ENCODE results near the gene EIF3L.
A peak's percentile ranks its signal among the peaks of the same experiment; 100 is the strongest.
"Not testable (repeated sequence)": the region's sequence is repeated elsewhere in the genome, so short reads cannot be mapped to it uniquely, and the experiment has no call there.

EIF3L gene

GRCh38 chr22:37849089-37849751 lies at the start of gene EIF3L:
Gene EIF3L, plus strand, starts transcription at chr22:37849419. Its CDS starts 31 bp downstream, at chr22:37849450.
- no peak for DNase-seq (ENCODE audit: low read depth, low spot score)
- CTCF ChIA-PET, result interaction anchor here (0.6 to 12.0 kb wide), 6 partner anchors 11 to 243 kb away, joined by 3 to 151 read pairs (median 4); no protein-coding TSS in a partner anchor
- POLR2A ChIA-PET, result interaction anchor here (0.5 kb wide), 1 partner anchor 71 kb away, joined by 4 read pairs; no protein-coding TSS in a partner anchor
- TF ChIP-seq CTCF (IDR thresholded peaks at IDR 0.05; ENCODE audit: insufficient read depth, low read length, missing control alignments), result no peak
- peak within 1 kb of the TSS; percentile 82 for H3K4me3 ChIP-seq (ENCODE audit: low read depth, low read length)

GRCh38 chr22:37799979-37800378 lies 49.2 kb upstream of the EIF3L start:
- POLR2A ChIA-PET; DNase-seq (ENCODE audit: low read depth, low spot score); H3K4me3 ChIP-seq (ENCODE audit: low read depth, low read length): not testable (repeated sequence)
- CTCF ChIA-PET, result interaction anchor here (1.2 kb wide), 1 partner anchor 119 kb away, joined by 3 read pairs; no protein-coding TSS in a partner anchor

- POLR2A ChIA-PET, result interaction anchor here (0.6 kb wide), 1 partner anchor 24 kb away, joined by 3 read pairs; no protein-coding TSS in a partner anchor
- peak overlapping the region; percentile 61 for H3K4me3 ChIP-seq (ENCODE audit: low read depth, low read length)
- no peak for DNase-seq (ENCODE audit: low read depth, low spot score)
- no peak for TF ChIP-seq CTCF (IDR thresholded peaks at IDR 0.05; ENCODE audit: insufficient read depth, low read length, missing control alignments)
- CTCF ChIA-PET, result interaction anchor here (1.0 to 1.5 kb wide), 3 partner anchors 10 to 164 kb away, joined by 3 to 8 read pairs (median 7); no protein-coding TSS in a partner anchor
Observed at GRCh38 chr22:37801946-37802309, 47.3 kb upstream of the EIF3L start.

GRCh38 chr22:37802310-37803194 lies 46.7 kb upstream of the EIF3L start:
- H3K4me3 ChIP-seq (ENCODE audit: low read depth, low read length), result peak overlapping the region; percentile 61
- ChIA-PET POLR2A (interaction anchor here (0.6 kb wide), 1 partner anchor 23 kb away, joined by 3 read pairs; no protein-coding TSS in a partner anchor), CTCF (interaction anchor here (0.9 to 1.5 kb wide), 4 partner anchors 11 to 258 kb away, joined by 3 to 8 read pairs (median 5); no protein-coding TSS in a partner anchor)

GRCh38 chr22:37803195-37803638 lies 46.0 kb upstream of the EIF3L start:
- H3K4me3 ChIP-seq (ENCODE audit: low read depth, low read length), result no peak overlapping the region
- ChIA-PET CTCF (interaction anchor here (0.8 to 1.4 kb wide), 4 partner anchors 11 to 258 kb away, joined by 3 to 8 read pairs (median 5); no protein-coding TSS in a partner anchor), POLR2A (no interaction called here)
- DNase-seq (ENCODE audit: low read depth, low spot score), result no peak
- TF ChIP-seq CTCF (IDR thresholded peaks at IDR 0.05; ENCODE audit: insufficient read depth, low read length, missing control alignments), result no peak

More at GRCh38 chr22:37802310-37803194, 46.7 kb upstream of the EIF3L start:
- no peak for TF ChIP-seq CTCF (IDR thresholded peaks at IDR 0.05; ENCODE audit: insufficient read depth, low read length, missing control alignments)
- no peak for DNase-seq (ENCODE audit: low read depth, low spot score)

- ChIA-PET CTCF (interaction anchor here (0.8 to 2.3 kb wide), 4 partner anchors 11 to 160 kb away, joined by 5 to 21 read pairs (median 8); no protein-coding TSS in a partner anchor), POLR2A (interaction anchor here (1.4 kb wide), 1 partner anchor 15 kb away, joined by 5 read pairs; no protein-coding TSS in a partner anchor)
Observed at GRCh38 chr22:37803639-37804351, 45.4 kb upstream of the EIF3L start.

More at GRCh38 chr22:37803639-37804351, 45.4 kb upstream of the EIF3L start:
- peak overlapping the region; percentile 76 for H3K4me3 ChIP-seq (ENCODE audit: low read depth, low read length)
- DNase-seq (ENCODE audit: low read depth, low spot score), result no peak
- no peak for TF ChIP-seq CTCF (IDR thresholded peaks at IDR 0.05; ENCODE audit: insufficient read depth, low read length, missing control alignments)

Measured in AG04449 (cell line).